Posterior cingulate gyrus (tissue), 11 donors: ENCODE measurements around the gene LRRC37A3.
"Not testable (repeated sequence)": the region's sequence is repeated elsewhere in the genome, so short reads cannot be mapped to it uniquely, and the experiment has no call there.

Experiments
- DNase-seq, 10 donors: peaks; one replicate each; pipeline versions ENCODE4 v3.0.0 to v3.0.0-alpha.2; 2020 to 2021; ENCODE audit warnings: mixed read lengths in 3 of 10
- intact Hi-C: fragments of 100-400 bp; cut with DNase I; formaldehyde crosslinking; loops from one replicate; pipeline ENCODE4 v1.15.1; 2023

The LRRC37A3 gene

GRCh38 chr17:64837018-64837761 is 82.1 kb downstream of the LRRC37A3 start:
- DNase-seq, result peak; percentile 77 to 98 (median 88)
- intact Hi-C loops, result not testable (repeated sequence)

- peak in 1 of 10 donors; percentile 70 for DNase-seq
- intact Hi-C loops, result not testable (repeated sequence)
Observed at GRCh38 chr17:64836623-64837017, 82.7 kb downstream of the LRRC37A3 start.

- intact Hi-C loops, DNase-seq: not testable (repeated sequence)
Observed at GRCh38 chr17:64834060-64834459, 85.2 kb downstream of the LRRC37A3 start.

GRCh38 chr17:64830631-64831040 is 88.6 kb downstream of the LRRC37A3 start:
- intact Hi-C loops, DNase-seq: not testable (repeated sequence)

GRCh38 chr17:64829824-64830630 is 89.3 kb downstream of the LRRC37A3 start:
- DNase-seq, intact Hi-C loops: not testable (repeated sequence)

- intact Hi-C loops, result not testable (repeated sequence)
- DNase-seq, result peak in 1 of 10 donors; percentile 11
Observed at GRCh38 chr17:64829068-64829467, 90.2 kb downstream of the LRRC37A3 start.

GRCh38 chr17:64818904-64819303 is 100.4 kb downstream of the LRRC37A3 start:
- not testable (repeated sequence) for DNase-seq

GRCh38 chr17:64815833-64816198 is 103.5 kb downstream of the LRRC37A3 start:
- intact Hi-C loops, DNase-seq: not testable (repeated sequence)

More at GRCh38 chr17:64818904-64819303, 100.4 kb downstream of the LRRC37A3 start:
- intact Hi-C loops, result not testable (repeated sequence)

GRCh38 chr17:64814993-64815832 is 104.1 kb downstream of the LRRC37A3 start:
- peak in 1 of 10 donors; percentile 72 for DNase-seq
- intact Hi-C loops, result not testable (repeated sequence)

GRCh38 chr17:64808178-64808977 is 110.9 kb downstream of the LRRC37A3 start:
- DNase-seq, result peak in 1 of 10 donors; percentile 74
- intact Hi-C loops, result not testable (repeated sequence)
